Measurements from ENCODE around the gene ANAPC10.

ANAPC10 gene

GRCh38 chr4:145035494-145036136, 62.4 kb downstream of the ANAPC10 start:
- Histone ChIP-seq H3K79me2 (ENCODE audit: insufficient read depth, low read depth) (no peaks in the 10 kb centered on the region), H3K4me3 (IDR thresholded peaks at IDR 0.05; ENCODE audit: insufficient read depth, low read depth, low read length) (no peak overlapping the region), H3K9ac (no peak overlapping the region), H3K27me3 (ENCODE audit: insufficient read depth, low read depth) (no peaks in the 10 kb centered on the region), H2AFZ (ENCODE audit: low read depth) (no peak overlapping the region), H4K20me1 (ENCODE audit: insufficient read depth) (no peaks in the 10 kb centered on the region), H3K27ac (no peak overlapping the region), H3K36me3 (ENCODE audit: insufficient read depth) (no peaks in the 10 kb centered on the region), H3K4me2 (no peak overlapping the region), H3K4me1 (ENCODE audit: low read depth, poor library complexity, severe bottlenecking) (no peaks in the 10 kb centered on the region)
- no peak for TF ChIP-seq CTCF (conservative IDR thresholded peaks at IDR 0.05; ENCODE audit: low read depth, low read length)

GRCh38 chr4:145034727-145035211, 63.2 kb downstream of the ANAPC10 start:
- H3K9ac ChIP-seq: no peak overlapping the region
- H3K4me1 ChIP-seq (ENCODE audit: low read depth, poor library complexity, severe bottlenecking): no peaks in the 10 kb centered on the region
- no peak overlapping the region for H3K4me2 ChIP-seq
- no peak overlapping the region for H3K4me3 ChIP-seq (IDR thresholded peaks at IDR 0.05; ENCODE audit: insufficient read depth, low read depth, low read length)
- no peaks in the 10 kb centered on the region for H3K79me2 ChIP-seq (ENCODE audit: insufficient read depth, low read depth)
- no peak overlapping the region for H3K27ac ChIP-seq
- H3K36me3 ChIP-seq (ENCODE audit: insufficient read depth): no peaks in the 10 kb centered on the region
- H4K20me1 ChIP-seq (ENCODE audit: insufficient read depth): no peaks in the 10 kb centered on the region
- no peaks in the 10 kb centered on the region for H3K27me3 ChIP-seq (ENCODE audit: insufficient read depth, low read depth)
- H2AFZ ChIP-seq (ENCODE audit: low read depth): no peak overlapping the region
- no peak for TF ChIP-seq CTCF (conservative IDR thresholded peaks at IDR 0.05; ENCODE audit: low read depth, low read length)

- H3K36me3 ChIP-seq (ENCODE audit: insufficient read depth): no peaks in the 10 kb centered on the region
- H2AFZ ChIP-seq (ENCODE audit: low read depth): no peak overlapping the region
- no peak overlapping the region for H3K4me3 ChIP-seq (IDR thresholded peaks at IDR 0.05; ENCODE audit: insufficient read depth, low read depth, low read length)
- peaks cover 10% of the 10 kb centered on the region; the same call in 1 of the 2 replicates for H3K79me2 ChIP-seq (ENCODE audit: insufficient read depth, low read depth)
- no peaks in the 10 kb centered on the region for H4K20me1 ChIP-seq (ENCODE audit: insufficient read depth)
- peak overlapping the region; percentile 24; the same call in 1 of the 2 replicates for H3K27ac ChIP-seq
- H3K4me2 ChIP-seq: peak overlapping the region; percentile 7; the same call in 1 of the 2 replicates
- no peak overlapping the region for H3K9ac ChIP-seq
- H3K27me3 ChIP-seq (ENCODE audit: insufficient read depth, low read depth): no peaks in the 10 kb centered on the region
- no peak for TF ChIP-seq CTCF (conservative IDR thresholded peaks at IDR 0.05; ENCODE audit: low read depth, low read length)
- peaks cover 22% of the 10 kb centered on the region for H3K4me1 ChIP-seq (ENCODE audit: low read depth, poor library complexity, severe bottlenecking)
These were observed 78.7 kb downstream of the ANAPC10 start for GRCh38 chr4:145019346-145019745.

- no peak overlapping the region for H3K4me3 ChIP-seq (IDR thresholded peaks at IDR 0.05; ENCODE audit: insufficient read depth, low read depth, low read length)
- no peak overlapping the region for H3K27ac ChIP-seq
- no peak overlapping the region for H2AFZ ChIP-seq (ENCODE audit: low read depth)
- H3K79me2 ChIP-seq (ENCODE audit: insufficient read depth, low read depth): peaks cover 10% of the 10 kb centered on the region; the same call in 1 of the 2 replicates
- TF ChIP-seq CTCF (conservative IDR thresholded peaks at IDR 0.05; ENCODE audit: low read depth, low read length): no peak
- H3K4me2 ChIP-seq: no peak overlapping the region
- H3K4me1 ChIP-seq (ENCODE audit: low read depth, poor library complexity, severe bottlenecking): peaks cover 19% of the 10 kb centered on the region
- H3K9ac ChIP-seq: no peak overlapping the region
- H3K36me3 ChIP-seq (ENCODE audit: insufficient read depth): no peaks in the 10 kb centered on the region
- no peaks in the 10 kb centered on the region for H3K27me3 ChIP-seq (ENCODE audit: insufficient read depth, low read depth)
- no peaks in the 10 kb centered on the region for H4K20me1 ChIP-seq (ENCODE audit: insufficient read depth)
These were observed 83.6 kb downstream of the ANAPC10 start for GRCh38 chr4:145014365-145014764.
